GM12878 (cell line): ENCODE results near the gene GSK3A. TPM values are rescaled to one million over a fixed set of nuclear protein-coding genes. Genes with fewer than 3 reads are reported as not detected.

Source experiments
- ATAC-seq: fragments of 200-7000 bp; cut with Tn5 transposase; 3 replicates; pipeline ENCODE4 v1.9.1; 2020; ENCODE audit warnings: mild to moderate bottlenecking, moderate library complexity
- BruUV-seq: library from RNA; stranded (reverse); fragments of 400-500 nt; replicated peaks from 2 replicates; lab custom pipeline; 2021; lab: Mats Ljungman, UMichigan
- CTCF ChIA-PET: fragments of 300-600 bp; sonication (Branson Sonifier 250); formaldehyde crosslinking; extraction: SDS; loops from one replicate; lab custom pipeline; 2021; ENCODE audit warnings: inconsistent platforms; lab: Yijun Ruan, JAX
- POLR2A ChIA-PET: fragments of 350-600 bp; formaldehyde crosslinking; extraction: SDS; loops from one replicate; lab custom pipeline; 2021; ENCODE audit warnings: inconsistent platforms; lab: Charles Lee
- RAD21 ChIA-PET: fragments of 300-600 bp; sonication (Branson Sonifier 250); formaldehyde crosslinking; loops from one replicate; lab custom pipeline; 2023; ENCODE audit warnings: antibody characterized with exemption; ENCODE audit not compliant: unreplicated experiment; lab: Charles Lee
- SMC1A ChIA-PET: fragments of 300-600 bp; sonication (Branson Sonifier 250); formaldehyde crosslinking; loops from one replicate; lab custom pipeline; 2023; ENCODE audit not compliant: unreplicated experiment, uncharacterized antibody; lab: Charles Lee
- DNase-seq: peaks from one replicate; pipeline ENCODE4 v3.0.0-alpha.2; 2011; ENCODE audit warnings: low read depth, low spot score
- FAIRE-seq: peaks from 3 replicates; lab custom pipeline; 2011; peaks lifted over from hg19 to GRCh38; lab: Jason Lieb, UNC
- H2AFZ ChIP-seq: 2 replicates; pipeline ENCODE4 v1.6.0; 2011; ENCODE audit warnings: low read depth, low read length, control low read depth; ENCODE audit not compliant: control insufficient read depth
- H3K27ac ChIP-seq: 2 replicates; pipeline ENCODE4 v1.5.1; 2011; ENCODE audit warnings: control low read depth; ENCODE audit not compliant: control insufficient read depth, insufficient read depth
- H3K27me3 ChIP-seq, 2 experiments: replicated peaks in 1 of 2; 2 replicates each; pipeline versions ENCODE4 v1.6.0 to v1.6.1; 2011; ENCODE audit warnings: low read length in 1 of 2; ENCODE audit not compliant: control insufficient read depth in 2 of 2, insufficient read depth in 2 of 2
- H3K36me3 ChIP-seq, 2 experiments: 2 replicates each; pipeline ENCODE4 v1.5.1; 2011; ENCODE audit warnings: low read length in 1 of 2; ENCODE audit not compliant: control insufficient read depth in 2 of 2, insufficient read depth in 2 of 2
- H3K4me1 ChIP-seq: 2 replicates; pipeline ENCODE4 v1.6.1; 2011; ENCODE audit warnings: mild to moderate bottlenecking, low read length, moderate library complexity, mixed read lengths; ENCODE audit not compliant: control insufficient read depth, insufficient read depth
- H3K4me2 ChIP-seq: 2 replicates; pipeline ENCODE4 v1.6.0; 2011; ENCODE audit warnings: control low read depth; ENCODE audit not compliant: control insufficient read depth, insufficient read depth
- H3K4me3 ChIP-seq: fragments of 200-600 bp; sonication (generic); 2 replicates; pipeline ENCODE4 v1.5.1; 2016
- H3K79me2 ChIP-seq: 2 replicates; pipeline ENCODE4 v1.6.0; 2011; ENCODE audit warnings: low read length; ENCODE audit not compliant: control insufficient read depth, insufficient read depth
- H3K9ac ChIP-seq: 2 replicates; pipeline ENCODE4 v1.8.0; 2011; ENCODE audit warnings: low read length, control low read depth, mixed read lengths; ENCODE audit not compliant: control insufficient read depth, insufficient read depth
- H3K9me3 ChIP-seq: replicated peaks from 3 replicates; pipeline ENCODE4 v1.5.1; 2011; ENCODE audit warnings: mild to moderate bottlenecking, low read length; ENCODE audit not compliant: control insufficient read depth, insufficient read depth
- H4K20me1 ChIP-seq: 2 replicates; pipeline ENCODE4 v1.6.0; 2011; ENCODE audit not compliant: control insufficient read depth, insufficient read depth
- ATF3 ChIP-seq: IDR thresholded peaks from 2 replicates; pipeline ENCODE4 v1.6.1; 2011; ENCODE audit warnings: low read depth, mild to moderate bottlenecking, low read length, moderate library complexity, borderline replicate concordance; ENCODE audit errors: extremely low read depth
- BACH1 ChIP-seq: fragments of 450-650 bp; IDR thresholded peaks from 2 replicates; pipeline ENCODE4 v1.6.1; 2017; ENCODE audit warnings: mild to moderate bottlenecking, borderline replicate concordance
- BCL3 ChIP-seq: IDR thresholded peaks from 2 replicates; pipeline ENCODE4 v1.6.1; 2011; ENCODE audit warnings: borderline replicate concordance, low read depth, mild to moderate bottlenecking, moderate library complexity, low read length; ENCODE audit not compliant: insufficient read depth, poor library complexity, severe bottlenecking
- CBX3 ChIP-seq: fragments of 200-600 bp; sonication (generic); IDR thresholded peaks from 2 replicates; pipeline ENCODE4 v1.6.1; 2016; ENCODE audit warnings: low read depth, borderline replicate concordance
- CBX5 ChIP-seq: sonication (generic); IDR thresholded peaks from 2 replicates; pipeline ENCODE4 v1.6.1; 2016; ENCODE audit warnings: low read depth, moderate library complexity, mild to moderate bottlenecking, inconsistent platforms
- HDGF ChIP-seq: fragments of 450-650 bp; IDR thresholded peaks from 2 replicates; pipeline ENCODE4 v1.6.1; 2016; ENCODE audit warnings: antibody characterized with exemption
- NBN ChIP-seq: fragments of 450-650 bp; IDR thresholded peaks from 2 replicates; pipeline ENCODE4 v1.6.1; 2016
- NFYA ChIP-seq: IDR thresholded peaks from 2 replicates; pipeline ENCODE4 v1.6.1; 2011; ENCODE audit warnings: low read depth, mild to moderate bottlenecking, low read length, improper control_type of control experiment, borderline replicate concordance
- NFYB ChIP-seq: IDR thresholded peaks from 2 replicates; pipeline ENCODE4 v1.6.1; 2011; ENCODE audit warnings: low read depth, mild to moderate bottlenecking, low read length, improper control_type of control experiment, moderate library complexity; ENCODE audit not compliant: insufficient read depth
- RFX5 ChIP-seq: IDR thresholded peaks from 2 replicates; pipeline ENCODE4 v1.6.1; 2011; ENCODE audit warnings: low read depth, low read length, improper control_type of control experiment
- SIN3A ChIP-seq: IDR thresholded peaks from 2 replicates; pipeline ENCODE4 v1.6.1; 2012; ENCODE audit warnings: low read depth, low read length, improper control_type of control experiment
- SRF ChIP-seq, 2 experiments: IDR thresholded peaks; 2 replicates each; pipeline ENCODE4 v1.6.1; 2011; ENCODE audit warnings: low read depth in 2 of 2, low read length in 2 of 2, mild to moderate bottlenecking in 1 of 2, moderate library complexity in 1 of 2
- TCF3 ChIP-seq: IDR thresholded peaks from 2 replicates; pipeline ENCODE4 v1.6.1; 2012; ENCODE audit warnings: low read depth, mild to moderate bottlenecking, low read length, borderline replicate concordance; ENCODE audit not compliant: insufficient read depth
- ZNF384 ChIP-seq: IDR thresholded peaks from 2 replicates; pipeline ENCODE4 v1.6.1; 2012; ENCODE audit warnings: low read depth, mild to moderate bottlenecking, low read length, improper control_type of control experiment, borderline replicate concordance
- ZNF687 ChIP-seq: fragments of 450-650 bp; IDR thresholded peaks from 2 replicates; pipeline ENCODE4 v1.6.1; 2017; ENCODE audit warnings: mild to moderate bottlenecking, moderate library complexity
- WGBS: methylation state at CpG from one replicate; pipeline ENCODE4 v1.1.6; 2016; ENCODE audit warnings: low lambda C conversion rate; ENCODE audit not compliant: insufficient replicate concordance, insufficient coverage; ENCODE audit errors: missing lambda C conversion rate; 5-methylcytosine and 5-hydroxymethylcytosine counted together
- in situ Hi-C: fragments of 300-500 bp; cut with MboI; formaldehyde crosslinking; loops from 9 replicates; pipeline ENCODE4 v1.14.3; 2018; ENCODE audit warnings: mixed read lengths
- intact Hi-C: fragments of 100-400 bp; cut with micrococcal nuclease; formaldehyde crosslinking; loops from one replicate; pipeline ENCODE4 v1.14.2; 2022; ENCODE audit not compliant: unreplicated experiment
- polyA plus RNA-seq, 11 experiments: library from polyadenylated mRNA; depleted of rRNA in 4 of 11; unstranded in 6 of 11; stranded (reverse) in 5 of 11; fragments of >200 nt; fragmentation: Nextera tagmentation in 4 of 11; fragmentation: Illumina TruSeq in 1 of 11; extraction: Ambion mirVana in 4 of 11; extraction: Trizol in 1 of 11; gene quantifications; 1 replicate in 1 of 11; 2 replicates in 10 of 11; pipeline versions ENCODE4 v1.2.1 to v1.2.3, GENCODE V29; 2011 to 2016; ENCODE audit warnings: inconsistent platforms in 2 of 11, missing spikeins in 2 of 11, low read depth in 1 of 11
- total RNA-seq, 4 experiments: library from RNA; depleted of rRNA in 3 of 4; stranded (reverse); fragments of >200 nt in 3 of 4; fragmentation: Illumina TruSeq in 1 of 4; extraction: Trizol in 1 of 4; gene quantifications; 2 replicates each; pipeline versions ENCODE4 v1.2.1 to v1.2.3, GENCODE V29; 2013 to 2021

GSK3A gene
- total and polyA plus RNA-seq, 10 of the 15 experiments (the other 5 are each of a cell fraction or from before 2014, with no cell fraction given): 1.00 to 47.9 (median 15.2) TPM

GRCh38 chr19:42289556-42290041 is 47.2 kb upstream of the GSK3A start (continued):
- no peak for TF ChIP-seq NFYB
- TF ChIP-seq CBX3: no peak
- TF ChIP-seq RFX5: no peak
- TF ChIP-seq SIN3A: no peak
- no peak for TF ChIP-seq NBN
- TF ChIP-seq BCL3: no peak

- RAD21 ChIA-PET: no interaction called here
- Histone ChIP-seq H3K4me2 (no peak overlapping the region), H3K27ac (no peak overlapping the region), H4K20me1 (no peaks in the 10 kb centered on the region; the same call in 1 of the 2 replicates), H3K79me2 (peaks cover 19% of the 10 kb centered on the region), H3K4me1 (peaks cover 15% of the 10 kb centered on the region), H3K27me3 (no peaks in the 10 kb centered on the region), H3K9me3 (no peaks in the 10 kb centered on the region), H3K4me3 (no peak overlapping the region), H3K9ac (no peak overlapping the region), H3K36me3 (peaks cover 22 to 33% of the 10 kb centered on the region in 2 experiments), H2AFZ (no peak overlapping the region)
- in situ Hi-C loops: no loop called here
- intact Hi-C loops: no loop called here
- CTCF ChIA-PET: interaction anchor here (0.5 to 0.6 kb wide), 2 partner anchors 48 to 155 kb away, joined by 3 to 5 read pairs; no protein-coding TSS in a partner anchor
- FAIRE-seq: no peak
- no peak for DNase-seq
- no TSS peak for BruUV-seq
- SMC1A ChIA-PET: no interaction called here
- WGBS: 93% methylated on average over 22 of the region's 22 CpGs
- POLR2A ChIA-PET: interaction anchor here (0.7 kb wide), 1 partner anchor 252 kb away, joined by 3 read pairs; no protein-coding TSS in a partner anchor
- no peak for ATAC-seq
- TF ChIP-seq HDGF: no peak
- TF ChIP-seq BACH1: no peak
- no peak for TF ChIP-seq CBX5
- TF ChIP-seq SRF (IDR thresholded peaks at IDR 0.05; ENCODE audit: low read depth in 2 of 2, low read length in 2 of 2): no peak
- no peak for TF ChIP-seq ATF3
- no peak for TF ChIP-seq ZNF384
- no peak for TF ChIP-seq TCF3
- no peak for TF ChIP-seq NFYA
- no peak for TF ChIP-seq ZNF687
Observed at GRCh38 chr19:42288881-42289555, 46.6 kb upstream of the GSK3A start.
